Activated naive CD4-positive, alpha-beta T cell treated with anti-CD3 and anti-CD28 coated beads, Interleukin-2, amount 10 ng/mL, durations not matched to agents 7 days and 5 days (primary cell): ENCODE results near the gene CNOT1.
A peak's percentile ranks its signal among the peaks of the same experiment; 100 is the strongest.
"Not testable (repeated sequence)": the region's sequence is repeated elsewhere in the genome, so short reads cannot be mapped to it uniquely, and the experiment has no call there.

Experiments used
- CTCF ChIA-PET: fragments of 350-600 bp; sonication (Branson Sonifier 250); formaldehyde crosslinking; loops from one replicate; lab custom pipeline; 2021; ENCODE audit warnings: antibody characterized with exemption; lab: Charles Lee
- DNase-seq: peaks from one replicate; pipeline ENCODE4 v3.0.0-alpha.2; 2020
- H3K27ac Mint-ChIP-seq: one replicate; pipeline ENCODE4 v1.8.0; 2021; ENCODE audit warnings: mild to moderate bottlenecking, moderate library complexity, mixed read lengths
- H3K27me3 Mint-ChIP-seq: one replicate; pipeline ENCODE4 v1.8.0; 2021; ENCODE audit warnings: mild to moderate bottlenecking, mixed read lengths
- H3K36me3 Mint-ChIP-seq: one replicate; pipeline ENCODE4 v1.8.0; 2021; ENCODE audit warnings: mixed read lengths
- H3K4me1 Mint-ChIP-seq: one replicate; pipeline ENCODE4 v1.8.0; 2021; ENCODE audit warnings: mixed read lengths
- H3K4me3 Mint-ChIP-seq: one replicate; pipeline ENCODE4 v1.8.0; 2021; ENCODE audit warnings: mild to moderate bottlenecking, moderate library complexity, mixed read lengths
- H3K9me3 Mint-ChIP-seq: one replicate; pipeline ENCODE4 v1.8.0; 2021; ENCODE audit warnings: mixed read lengths

Gene CNOT1

DNA sequence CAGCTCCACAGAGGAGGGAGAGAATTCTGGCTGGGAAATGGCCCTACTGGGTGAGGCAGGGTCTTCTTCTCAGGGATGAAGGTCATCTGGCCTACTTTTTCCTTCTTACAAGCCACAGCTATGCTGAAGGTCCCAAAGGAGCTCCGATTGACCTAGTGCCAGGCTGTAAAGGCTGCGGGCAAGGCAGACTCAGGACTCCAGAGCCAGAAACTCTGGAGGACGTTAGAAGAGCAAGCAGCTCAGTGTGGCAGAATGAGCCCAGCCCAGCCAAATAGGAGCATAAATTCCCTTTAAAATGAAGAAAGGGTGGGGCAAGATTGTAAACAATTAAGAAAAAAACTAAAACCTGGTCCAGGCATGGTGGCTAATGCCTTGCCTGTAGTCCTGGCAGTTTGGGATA is 20.1 kb upstream of the CNOT1 start:
- no peaks in the 10 kb centered on the region for H3K36me3 Mint-ChIP-seq
- no peaks in the 10 kb centered on the region for H3K4me1 Mint-ChIP-seq
- H3K4me3 Mint-ChIP-seq: no peak overlapping the region
- H3K27ac Mint-ChIP-seq: no peak overlapping the region
- no peaks in the 10 kb centered on the region for H3K9me3 Mint-ChIP-seq
- H3K27me3 Mint-ChIP-seq: peaks cover 21% of the 10 kb centered on the region
- DNase-seq: no peak
- CTCF ChIA-PET: no interaction called here

DNA sequence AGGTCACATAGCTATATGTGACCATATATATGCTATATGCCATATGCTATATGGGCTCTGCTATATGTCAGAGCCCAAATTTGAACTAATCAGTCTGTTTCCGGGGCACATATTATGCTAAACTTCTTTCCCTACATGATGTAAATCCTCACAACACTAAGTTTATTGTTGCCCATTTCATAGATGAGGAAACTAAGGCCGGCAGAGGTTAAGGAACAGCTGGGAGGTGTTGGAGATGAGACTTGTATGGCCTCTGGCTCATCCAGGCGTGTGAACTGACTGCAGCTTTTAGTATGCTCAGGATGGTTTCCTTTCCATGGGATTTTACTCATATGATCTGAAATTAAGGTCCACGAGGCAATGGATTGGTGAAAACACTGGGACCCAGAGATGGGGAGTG is 17.5 kb upstream of the CNOT1 start:
- no peak for DNase-seq
- CTCF ChIA-PET: no interaction called here
- H3K36me3 Mint-ChIP-seq: no peaks in the 10 kb centered on the region
- no peaks in the 10 kb centered on the region for H3K9me3 Mint-ChIP-seq
- H3K4me3 Mint-ChIP-seq: no peak overlapping the region
- no peak overlapping the region for H3K27ac Mint-ChIP-seq
- H3K4me1 Mint-ChIP-seq: no peaks in the 10 kb centered on the region
- peaks cover 3% of the 10 kb centered on the region for H3K27me3 Mint-ChIP-seq

DNA sequence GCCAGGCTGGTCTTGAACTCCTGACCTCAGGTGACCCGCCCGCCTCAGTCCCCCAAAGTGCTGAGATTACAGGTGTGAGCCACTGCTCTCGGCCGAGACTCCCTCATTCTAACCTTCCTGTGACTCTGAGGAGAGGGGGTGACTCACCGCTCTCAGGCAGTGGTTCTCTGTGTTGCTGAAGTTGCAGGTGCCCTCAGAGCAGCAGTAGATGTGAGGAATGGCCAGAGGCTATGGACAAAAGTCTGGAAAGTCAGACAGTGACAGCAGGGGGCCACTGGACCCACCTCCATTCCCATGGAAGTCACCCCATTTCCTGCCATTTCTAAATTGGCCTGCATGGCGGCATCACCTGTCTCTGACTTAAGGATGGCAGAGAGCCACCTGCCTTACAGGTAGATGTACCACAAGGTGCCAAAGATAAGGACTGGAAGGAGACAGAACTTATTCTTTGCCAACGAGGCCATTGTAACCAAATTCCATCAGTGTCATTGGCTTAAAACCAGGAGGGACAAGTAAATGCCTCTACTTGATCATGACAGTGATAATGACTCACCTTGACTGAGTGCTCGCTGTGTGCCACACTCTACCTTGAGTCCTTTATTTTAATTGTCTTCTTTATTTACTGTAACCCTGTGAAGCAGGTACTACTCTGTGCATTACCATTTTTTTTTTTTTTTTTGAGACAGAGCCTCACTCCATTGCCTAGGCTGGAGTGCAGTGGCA is 15.3 kb upstream of the CNOT1 start:
- Mint-ChIP-seq H3K4me1 (no peaks in the 10 kb centered on the region), H3K4me3 (no peak overlapping the region), H3K9me3 (no peaks in the 10 kb centered on the region), H3K27ac (no peak overlapping the region), H3K27me3 (peaks cover 4% of the 10 kb centered on the region), H3K36me3 (no peaks in the 10 kb centered on the region)
- CTCF ChIA-PET: no interaction called here
- DNase-seq: no peak

DNA sequence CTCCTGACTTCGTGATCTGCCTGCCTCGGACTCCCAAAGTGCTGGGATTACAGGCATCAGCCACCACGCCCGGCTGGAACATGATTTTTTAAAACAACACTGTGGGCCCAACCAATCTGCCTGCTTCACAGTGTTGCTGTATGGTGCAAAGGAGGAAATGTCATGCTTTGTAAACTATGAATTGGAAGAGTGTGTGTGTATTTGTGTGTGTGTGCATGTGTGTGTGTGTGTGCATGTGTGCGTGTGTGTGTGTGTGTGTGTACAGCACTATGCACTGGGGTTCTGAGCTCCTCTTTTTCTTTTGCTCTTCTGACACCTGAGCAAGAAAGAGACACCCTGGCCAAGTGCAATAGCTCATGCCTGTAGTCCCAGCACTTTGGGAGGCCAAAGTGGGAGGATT is 14.5 kb upstream of the CNOT1 start:
- Mint-ChIP-seq H3K4me1 (no peaks in the 10 kb centered on the region), H3K4me3 (no peak overlapping the region), H3K36me3 (no peaks in the 10 kb centered on the region), H3K27me3 (peaks cover 6% of the 10 kb centered on the region), H3K27ac (no peak overlapping the region), H3K9me3 (no peaks in the 10 kb centered on the region)
- CTCF ChIA-PET: no interaction called here
- no peak for DNase-seq

DNA sequence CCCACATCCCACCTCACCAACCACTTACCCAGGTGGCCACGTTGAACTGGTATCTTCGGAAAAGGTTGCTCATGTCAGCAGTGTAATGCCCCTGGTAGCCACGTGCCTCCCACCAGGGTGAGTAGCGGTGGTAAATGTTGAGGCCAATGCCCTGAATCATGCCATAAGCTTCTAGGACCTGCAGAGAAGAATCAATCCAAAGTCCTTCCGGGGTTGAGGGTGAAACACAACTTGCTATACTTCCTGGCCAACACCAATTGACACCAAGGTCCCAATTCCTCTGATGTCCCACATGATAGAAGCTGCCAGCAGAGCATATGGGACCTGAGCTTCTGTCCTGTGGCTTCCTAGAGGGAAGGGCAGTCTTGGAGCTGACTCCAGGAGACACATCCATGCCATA is 11.3 kb upstream of the CNOT1 start:
- DNase-seq: no peak
- CTCF ChIA-PET: interaction anchor here (0.7 kb wide), 1 partner anchor 126 kb away, joined by 3 read pairs; no protein-coding TSS in a partner anchor
- no peak overlapping the region for H3K4me3 Mint-ChIP-seq
- H3K27ac Mint-ChIP-seq: no peak overlapping the region
- no peaks in the 10 kb centered on the region for H3K4me1 Mint-ChIP-seq
- H3K36me3 Mint-ChIP-seq: no peaks in the 10 kb centered on the region
- no peaks in the 10 kb centered on the region for H3K9me3 Mint-ChIP-seq
- peaks cover 17% of the 10 kb centered on the region for H3K27me3 Mint-ChIP-seq

DNA sequence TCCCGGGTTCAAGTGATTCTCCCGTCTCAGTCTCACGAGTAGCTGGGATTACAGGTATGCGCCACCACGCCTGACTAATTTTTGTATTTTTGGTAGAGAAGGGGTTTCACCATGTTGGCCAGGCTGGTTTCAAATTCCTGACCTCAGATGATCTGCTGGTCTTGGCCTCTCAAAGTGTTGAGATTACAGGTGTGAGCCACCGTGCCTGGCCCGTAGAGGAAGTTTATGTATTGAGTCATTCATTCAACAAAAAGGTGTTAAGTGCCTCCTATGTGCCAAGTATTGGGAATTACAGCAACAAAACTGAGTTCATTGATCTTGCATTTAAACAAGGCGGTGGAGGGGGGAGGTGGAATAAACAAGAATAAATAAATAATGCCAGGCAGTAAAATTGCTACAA is 10.2 kb upstream of the CNOT1 start:
- Mint-ChIP-seq H3K36me3 (no peaks in the 10 kb centered on the region), H3K4me3 (no peak overlapping the region), H3K9me3 (no peaks in the 10 kb centered on the region), H3K27me3 (peaks cover 18% of the 10 kb centered on the region), H3K27ac (no peak overlapping the region), H3K4me1 (no peaks in the 10 kb centered on the region)
- no peak for DNase-seq
- CTCF ChIA-PET: no interaction called here

DNA sequence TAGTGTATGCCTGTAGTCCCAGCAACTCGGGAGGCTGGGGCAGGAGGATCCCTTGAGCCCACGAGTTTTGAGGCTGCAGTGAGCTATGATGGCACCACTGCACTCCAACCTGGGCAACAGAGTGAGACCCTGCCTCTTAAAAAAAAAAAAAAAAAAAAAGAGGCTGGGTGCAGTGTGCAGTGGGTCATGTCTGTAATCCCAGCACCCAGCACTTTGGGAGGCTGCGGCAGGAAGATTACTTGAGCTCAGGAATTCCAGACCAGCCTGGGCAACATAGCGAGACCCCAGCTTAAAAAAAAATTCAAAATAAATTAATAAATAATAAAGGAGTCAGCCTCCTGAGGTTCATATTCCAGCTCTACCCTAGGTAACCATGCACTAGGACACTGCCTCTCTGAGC is 9.6 kb upstream of the CNOT1 start:
- Mint-ChIP-seq H3K27me3 (peaks cover 24% of the 10 kb centered on the region), H3K9me3 (no peaks in the 10 kb centered on the region), H3K4me3 (no peak overlapping the region), H3K36me3 (no peaks in the 10 kb centered on the region), H3K4me1 (no peaks in the 10 kb centered on the region), H3K27ac (no peak overlapping the region)
- CTCF ChIA-PET: no interaction called here
- no peak for DNase-seq

DNA sequence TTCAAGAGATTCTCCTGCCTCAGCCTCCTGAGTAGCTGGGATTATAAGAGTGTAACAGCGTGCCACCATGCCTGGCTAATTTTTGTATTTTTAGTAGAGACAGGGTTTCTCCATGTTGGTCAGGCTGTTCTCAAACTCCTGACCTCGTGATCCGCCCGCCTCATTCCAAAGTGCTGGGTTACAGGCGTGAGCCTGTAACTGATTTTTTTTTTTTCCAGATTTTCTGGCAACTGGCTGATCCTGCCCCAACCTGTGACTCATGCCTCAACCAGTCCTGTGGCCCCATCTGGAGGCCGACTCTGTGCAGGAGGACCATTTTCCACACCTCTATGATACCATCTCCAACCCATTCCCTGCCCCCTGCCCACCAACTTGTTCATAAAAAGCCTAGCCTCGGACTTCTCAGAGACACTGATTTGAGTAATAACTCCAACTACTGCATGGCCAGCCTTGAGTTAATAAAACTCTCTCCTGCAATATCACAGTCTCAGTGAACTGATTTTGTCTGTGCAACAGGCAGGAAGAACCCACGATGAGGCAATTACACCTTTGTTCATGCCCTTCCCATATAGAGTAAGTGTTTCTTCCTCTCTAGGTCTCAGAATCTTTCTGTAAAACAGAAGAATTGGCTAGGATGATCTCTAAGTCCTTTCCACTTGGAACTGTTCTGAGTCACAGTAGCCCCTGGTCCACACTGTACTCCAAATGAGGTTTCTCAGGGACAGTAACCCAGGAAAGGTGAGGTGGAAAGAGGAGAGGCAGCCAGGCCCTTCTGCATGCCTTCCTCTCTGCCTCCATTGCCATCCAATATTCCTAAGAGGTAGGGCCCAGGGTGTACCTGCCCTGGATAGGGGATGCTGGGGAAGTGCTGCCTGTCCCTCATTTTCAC is 8.8 kb upstream of the CNOT1 start:
- H3K27ac Mint-ChIP-seq: no peak overlapping the region
- H3K4me1 Mint-ChIP-seq: no peaks in the 10 kb centered on the region
- no peaks in the 10 kb centered on the region for H3K36me3 Mint-ChIP-seq
- H3K27me3 Mint-ChIP-seq: peaks cover 26% of the 10 kb centered on the region
- H3K9me3 Mint-ChIP-seq: no peaks in the 10 kb centered on the region
- peak; percentile 24 for DNase-seq
- H3K4me3 Mint-ChIP-seq: no peak overlapping the region
- CTCF ChIA-PET: no interaction called here

DNA sequence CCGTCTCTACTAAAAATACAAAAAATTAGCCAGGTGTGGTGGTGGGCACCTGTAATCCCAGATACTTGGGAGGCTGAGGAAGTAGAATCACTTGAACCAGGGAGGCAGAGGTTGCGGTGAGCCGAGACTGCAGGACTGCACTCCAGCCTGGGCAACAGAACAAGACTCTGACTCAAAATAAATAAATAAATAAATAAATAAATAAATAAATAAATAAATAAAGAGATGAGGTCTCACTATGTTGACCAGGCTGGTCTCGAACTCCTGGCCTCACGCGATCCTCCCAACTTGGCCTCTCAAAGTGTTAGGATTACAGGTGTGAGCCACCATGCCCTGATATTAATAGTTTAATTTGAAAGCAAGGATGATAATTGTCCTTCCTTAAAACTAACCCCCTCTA is 7.4 kb upstream of the CNOT1 start:
- H3K4me3 Mint-ChIP-seq, CTCF ChIA-PET, H3K4me1 Mint-ChIP-seq: not testable (repeated sequence)

DNA sequence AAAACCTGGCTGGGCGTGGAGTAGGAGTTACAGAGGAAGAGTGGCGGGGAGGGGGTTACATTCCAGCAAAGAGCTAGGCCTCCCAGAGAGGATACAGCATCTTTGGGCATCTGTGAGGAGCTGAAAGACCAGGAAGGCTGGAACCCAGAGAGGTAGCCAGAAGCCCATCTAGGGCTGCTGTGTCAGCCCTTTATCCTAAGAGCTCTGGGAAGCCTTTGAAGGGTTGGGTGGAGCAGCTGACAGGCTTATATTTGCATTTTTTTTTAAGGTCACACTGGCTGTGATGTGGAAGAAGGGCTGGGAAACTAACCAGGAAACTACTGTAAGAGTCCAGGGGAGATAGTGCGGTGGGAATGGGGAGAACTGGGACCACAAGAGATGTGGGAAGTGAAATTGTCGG is 6.8 kb upstream of the CNOT1 start:
- no peaks in the 10 kb centered on the region for H3K36me3 Mint-ChIP-seq

More for the DNA sequence above, 7.4 kb upstream of the CNOT1 start:
- H3K36me3 Mint-ChIP-seq, H3K9me3 Mint-ChIP-seq, DNase-seq, H3K27ac Mint-ChIP-seq: not testable (repeated sequence)
- peaks cover 26% of the 10 kb centered on the region for H3K27me3 Mint-ChIP-seq

DNA sequence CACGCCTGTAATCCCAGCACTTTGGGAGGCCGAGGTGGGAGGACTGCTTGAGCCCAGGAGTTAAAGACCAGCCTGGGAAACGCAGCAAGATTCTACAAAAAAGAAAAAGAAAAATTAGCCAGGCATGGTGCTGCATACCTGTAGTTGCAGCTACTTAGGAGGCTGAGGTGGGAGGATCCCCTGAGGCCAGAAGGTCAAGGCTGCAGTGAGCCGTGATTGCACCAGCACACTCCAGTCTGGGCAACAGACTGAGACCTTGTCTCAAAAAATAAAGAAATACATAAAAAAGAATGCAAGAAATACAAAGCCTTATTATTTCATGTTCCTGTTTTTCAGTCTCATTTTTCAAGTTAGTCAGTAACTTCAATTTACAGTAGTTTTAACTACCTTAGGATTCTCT is 5.9 kb upstream of the CNOT1 start:
- H3K27me3 Mint-ChIP-seq: peaks cover 21% of the 10 kb centered on the region
- H3K36me3 Mint-ChIP-seq: no peaks in the 10 kb centered on the region
- no peak for DNase-seq
- peaks cover 11% of the 10 kb centered on the region for H3K4me1 Mint-ChIP-seq
- no peak overlapping the region for H3K4me3 Mint-ChIP-seq
- H3K27ac Mint-ChIP-seq: no peak overlapping the region
- CTCF ChIA-PET: no interaction called here
- H3K9me3 Mint-ChIP-seq: no peaks in the 10 kb centered on the region

More for the DNA sequence above, 6.8 kb upstream of the CNOT1 start:
- Mint-ChIP-seq H3K4me1 (peaks cover 7% of the 10 kb centered on the region), H3K27me3 (peaks cover 25% of the 10 kb centered on the region), H3K4me3 (no peak overlapping the region), H3K9me3 (no peaks in the 10 kb centered on the region), H3K27ac (no peak overlapping the region)
- no peak for DNase-seq
- CTCF ChIA-PET: interaction anchor here (0.5 kb wide), 1 partner anchor 121 kb away, joined by 4 read pairs; no protein-coding TSS in a partner anchor

DNA sequence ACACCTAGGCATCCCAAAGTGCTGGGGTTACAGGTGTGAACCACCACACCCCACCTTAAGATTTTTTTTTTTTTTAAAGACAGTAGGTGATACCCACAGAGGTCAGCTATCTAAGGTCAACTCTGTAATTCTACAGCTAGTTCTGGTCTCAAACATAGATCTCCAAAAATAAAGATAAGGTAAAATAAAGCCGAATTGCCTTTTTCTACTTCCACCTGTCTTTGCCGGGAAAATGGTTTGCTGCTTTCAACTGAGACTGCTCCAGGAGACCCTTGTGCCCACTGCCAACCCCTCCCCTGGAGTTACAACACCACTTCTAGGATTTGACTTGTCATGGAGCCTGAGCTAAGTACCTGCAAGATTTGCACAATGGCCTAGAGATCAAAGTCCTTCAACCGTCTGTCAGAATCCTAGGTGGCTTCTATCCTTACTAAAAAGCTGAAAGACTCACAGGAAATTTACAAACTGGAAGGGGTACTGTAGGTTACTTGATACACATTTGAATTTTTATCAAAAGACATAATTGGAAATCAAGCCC is 4.7 kb upstream of the CNOT1 start:
- Mint-ChIP-seq H3K36me3 (peaks cover 4% of the 10 kb centered on the region), H3K9me3 (no peaks in the 10 kb centered on the region), H3K27ac (no peak overlapping the region), H3K4me3 (no peak overlapping the region), H3K27me3 (peaks cover 21% of the 10 kb centered on the region), H3K4me1 (peaks cover 14% of the 10 kb centered on the region)
- CTCF ChIA-PET: no interaction called here
- DNase-seq: no peak

DNA sequence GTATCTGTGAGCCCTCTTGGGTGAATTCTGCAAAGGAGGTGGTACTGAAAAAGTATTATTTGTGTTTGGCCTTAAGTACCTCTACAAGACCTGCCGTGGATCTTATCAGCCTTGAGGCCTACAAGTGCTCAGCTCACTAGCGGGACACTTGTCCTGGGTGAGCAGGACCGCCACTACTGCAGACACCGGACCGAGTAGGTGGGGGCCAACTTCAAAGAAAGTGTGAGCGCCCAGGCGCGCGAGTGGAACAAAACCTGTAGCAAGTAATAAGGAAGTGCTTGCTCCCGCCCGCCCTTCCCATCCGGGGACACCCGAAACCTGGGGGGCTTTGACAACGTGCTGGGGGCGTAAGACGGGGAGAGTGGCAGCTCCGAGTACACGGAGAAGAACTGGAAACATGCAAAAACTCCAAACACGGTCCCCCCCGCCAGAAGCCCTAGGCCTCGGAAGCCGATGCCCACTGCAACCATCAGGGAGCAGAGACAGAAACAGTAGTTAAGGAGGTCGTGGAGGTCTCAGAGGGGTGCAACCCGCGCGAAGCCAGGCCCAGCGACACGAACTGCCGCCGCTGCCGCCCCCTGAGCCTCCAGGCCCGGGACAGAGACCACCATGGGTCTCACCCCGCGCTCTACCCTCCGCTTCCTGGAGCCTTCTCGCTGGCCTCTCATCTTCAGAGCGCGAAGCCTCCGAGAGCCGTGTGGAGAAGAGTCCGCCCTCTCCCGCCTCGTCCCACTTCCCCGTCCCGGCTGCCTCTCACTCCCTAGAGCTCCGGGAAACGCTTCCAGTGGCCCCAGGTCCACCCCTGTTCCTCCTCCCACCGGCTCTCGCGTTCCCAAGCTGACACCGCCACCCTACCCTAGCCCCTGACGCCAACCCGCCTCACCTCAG is 537 bp downstream of the CNOT1 start:
- Mint-ChIP-seq H3K36me3 (peaks cover 21% of the 10 kb centered on the region), H3K27ac (peak overlapping the region; percentile 100), H3K4me1 (peaks cover 30% of the 10 kb centered on the region), H3K4me3 (peak overlapping the region; percentile 100), H3K27me3 (peaks cover under 1% of the 10 kb centered on the region), H3K9me3 (no peaks in the 10 kb centered on the region)
- CTCF ChIA-PET: interaction anchor here (1.4 kb wide), 1 partner anchor 114 kb away, joined by 3 read pairs; no protein-coding TSS in a partner anchor
- DNase-seq: peak; percentile 77

DNA sequence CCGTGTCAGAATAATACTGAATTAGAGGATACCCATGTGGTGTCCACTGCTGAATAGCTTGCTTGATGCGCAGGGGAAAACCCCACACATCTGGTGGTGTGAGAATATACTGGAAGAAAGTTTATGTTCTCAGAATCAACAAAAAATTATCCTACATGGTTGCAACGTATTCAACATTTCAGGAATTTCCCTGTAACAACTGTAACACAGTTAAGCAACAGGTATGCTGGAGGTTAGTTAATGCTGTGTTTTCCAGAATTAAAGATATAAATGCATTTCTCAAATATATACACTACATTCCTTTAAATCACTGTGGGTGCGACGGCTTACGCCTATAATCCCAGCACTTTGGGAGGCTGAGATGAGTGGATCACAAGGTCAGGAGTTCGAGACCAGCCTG is 5.4 kb downstream of the CNOT1 start:
- Mint-ChIP-seq H3K27me3 (no peaks in the 10 kb centered on the region), H3K4me3 (no peak overlapping the region), H3K36me3 (peaks cover 44% of the 10 kb centered on the region), H3K9me3 (no peaks in the 10 kb centered on the region), H3K4me1 (peaks cover 21% of the 10 kb centered on the region), H3K27ac (peak overlapping the region; percentile 55)
- DNase-seq: no peak
- CTCF ChIA-PET: no interaction called here
